Kidney (tissue), 14 donors: ENCODE results near the gene SS18. TPM values are rescaled to one million over a fixed set of nuclear protein-coding genes. Genes with fewer than 3 reads are reported as not detected.

Experiments used
- DNase-seq, 5 donors: peaks; one replicate each; pipeline ENCODE4 v3.0.0-alpha.2; 2013 to 2020
- FAIRE-seq: peaks from 2 replicates; lab custom pipeline; 2012; peaks lifted over from hg19 to GRCh38; lab: Jason Lieb, UNC
- H3K27ac ChIP-seq, 2 donors: one replicate each; pipeline ENCODE4 v1.7.0; 2013; ENCODE audit warnings: low read depth in 2 of 2, low read length in 2 of 2, inconsistent platforms in 1 of 2
- H3K27me3 ChIP-seq: one replicate; pipeline ENCODE4 v1.7.1; 2013; ENCODE audit warnings: low read length, inconsistent platforms; ENCODE audit not compliant: control insufficient read depth, insufficient read depth
- H3K36me3 ChIP-seq, 3 donors: one replicate each; pipeline versions ENCODE4 v1.7.0 to v1.7.1; 2013; ENCODE audit warnings: low read length in 3 of 3, control low read depth in 1 of 3, inconsistent platforms in 1 of 3; ENCODE audit not compliant: insufficient read depth in 3 of 3, control insufficient read depth in 2 of 3
- H3K4me1 ChIP-seq, 3 donors: one replicate each; pipeline versions ENCODE4 v1.7.0 to v1.7.1; 2013; ENCODE audit warnings: low read length in 3 of 3, inconsistent platforms in 1 of 3, low read depth in 1 of 3; ENCODE audit not compliant: control insufficient read depth in 2 of 3, insufficient read depth in 2 of 3
- H3K4me3 ChIP-seq, 3 donors: one replicate each; pipeline versions ENCODE4 v1.7.0 to v1.8.1; 2013; ENCODE audit warnings: low read length in 3 of 3, control low read depth in 1 of 3, inconsistent platforms in 1 of 3
- H3K9ac ChIP-seq, 3 donors: one replicate each; pipeline versions ENCODE4 v1.7.0 to v1.7.1; 2013; ENCODE audit warnings: low read length in 3 of 3, control low read depth in 1 of 3, inconsistent platforms in 1 of 3
- H3K9me3 ChIP-seq, 3 donors: one replicate each; pipeline versions ENCODE4 v1.7.0 to v1.7.1; 2013; ENCODE audit warnings: low read length in 3 of 3, control low read depth in 1 of 3, inconsistent platforms in 1 of 3; ENCODE audit not compliant: control insufficient read depth in 2 of 3, insufficient read depth in 1 of 3
- CTCF ChIP-seq: IDR thresholded peaks from 3 replicates; pipeline ENCODE4 v1.5.1; 2012; ENCODE audit warnings: mild to moderate bottlenecking, moderate library complexity, borderline replicate concordance; ENCODE audit not compliant: insufficient read depth; ENCODE audit errors: extremely low read depth
- intact Hi-C: fragments of 100-400 bp; cut with DNase I; formaldehyde crosslinking; loops from one replicate; pipeline ENCODE4 v1.11.1; 2022
- polyA plus RNA-seq: library from polyadenylated mRNA; stranded (reverse); fragments of 350-450 nt; fragmentation: Illumina TruSeq; extraction: RNeasy Lipid Tissue Mini Kit (QIAGEN cat#74804); gene quantifications from one replicate; pipeline ENCODE4 v1.2.3, GENCODE V29; 2014; ENCODE audit warnings: low read depth, low replicate concordance; ENCODE audit not compliant: insufficient read depth
- total RNA-seq: library from RNA; stranded (reverse); fragmentation: NEBNext Ultra II Directional; extraction: Animal tissue kit (Norgen Biotek cat#: 25700); gene quantifications from one replicate; pipeline ENCODE4 v1.2.1, GENCODE V29; 2021
- donor health status: control.
- donor health status: control.
- donor health status: control.
- donor health status: control.
- donor health status: control.
- donor health status: DM: yes; HTN: yes; CAD: no.
- donor health status: Normal renal cell carcinoma (clear cell type).

Gene SS18
- total and polyA plus RNA-seq, 2 donors from 2014 or later = 43.2 to 89.6 TPM

GRCh38 chr18:26073758-26074157 lies 16.7 kb downstream of the SS18 start:
- FAIRE-seq (no peak), DNase-seq (no peak)
- Histone ChIP-seq H3K27me3 (no peaks in the 10 kb centered on the region), H3K9me3 (peaks cover 1 to 8% (median 3%) of the 10 kb centered on the region in 3 donors), H3K4me3 (no peak overlapping the region), H3K4me1 (no peaks in the 10 kb centered on the region), H3K27ac (no peak overlapping the region), H3K36me3 (peaks cover 11 to 19% (median 17%) of the 10 kb centered on the region in 3 donors), H3K9ac (no peak overlapping the region)
- intact Hi-C loops = no loop called here
- TF ChIP-seq CTCF = no peak

DNA sequence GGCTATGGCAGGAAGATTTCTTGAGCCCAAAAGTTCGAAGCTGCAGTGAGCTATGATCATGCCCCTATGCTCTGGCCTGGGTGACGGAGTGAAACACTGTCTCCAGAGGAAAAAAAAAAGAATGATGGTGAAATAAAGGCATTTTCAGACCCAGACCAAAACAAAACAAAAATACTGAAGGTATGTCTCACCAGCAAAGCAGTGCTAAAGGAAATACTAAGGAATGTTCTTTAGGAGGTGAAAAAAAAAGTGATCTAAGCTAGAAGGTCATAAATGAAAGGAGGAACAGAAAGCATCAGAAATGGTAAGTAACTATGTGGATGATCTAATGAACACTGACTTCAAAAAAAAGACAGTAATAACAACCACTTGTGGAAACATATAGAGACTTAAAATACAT lies 18.7 kb downstream of the SS18 start:
- Histone ChIP-seq H3K4me3 (no peak overlapping the region), H3K36me3 (peaks cover 11 to 19% (median 19%) of the 10 kb centered on the region in 3 donors), H3K4me1 (no peaks in the 10 kb centered on the region), H3K27ac (no peak overlapping the region), H3K9me3 (peaks cover 1 to 8% (median 3%) of the 10 kb centered on the region in 3 donors), H3K27me3 (no peaks in the 10 kb centered on the region), H3K9ac (no peak overlapping the region)
- intact Hi-C loops = no loop called here
- no peak for TF ChIP-seq CTCF
- FAIRE-seq = no peak
- no peak for DNase-seq

GRCh38 chr18:26071020-26071419 lies 19.4 kb downstream of the SS18 start:
- Histone ChIP-seq H3K9me3 (peaks cover 1 to 8% (median 3%) of the 10 kb centered on the region in 3 donors), H3K4me1 (no peaks in the 10 kb centered on the region), H3K9ac (no peak overlapping the region), H3K36me3 (peaks cover 11 to 22% (median 20%) of the 10 kb centered on the region in 3 donors), H3K4me3 (no peak overlapping the region), H3K27me3 (no peaks in the 10 kb centered on the region), H3K27ac (no peak overlapping the region)
- TF ChIP-seq CTCF = no peak
- DNase-seq (no peak), FAIRE-seq (no peak)
- intact Hi-C loops = no loop called here

DNA sequence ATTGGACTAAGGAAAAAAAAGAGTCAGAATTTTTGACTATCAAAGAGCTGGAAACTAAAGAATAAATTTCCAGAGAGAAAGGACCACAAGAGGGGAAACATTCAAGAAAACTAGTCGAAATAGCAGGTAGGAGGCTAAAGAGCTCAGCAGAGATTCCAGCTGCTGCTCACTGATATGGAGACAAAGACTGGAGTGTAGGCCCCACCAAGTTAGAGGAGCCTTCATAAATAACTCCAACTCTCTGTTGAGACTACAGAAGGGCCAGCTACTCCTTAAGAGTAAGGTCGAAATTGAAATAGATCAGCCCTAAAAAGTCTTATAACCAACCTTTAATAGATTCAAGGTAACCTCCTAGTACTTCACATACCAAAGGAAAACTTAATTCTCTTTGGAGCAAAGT lies 31.1 kb downstream of the SS18 start:
- no peak overlapping the region for H3K4me3 ChIP-seq
- FAIRE-seq = no peak

More for the DNA sequence above, 31.1 kb downstream of the SS18 start:
- peaks cover 8 to 14% (median 9%) of the 10 kb centered on the region in 3 donors for H3K36me3 ChIP-seq
- no peaks in the 10 kb centered on the region for H3K27me3 ChIP-seq
- H3K4me1 ChIP-seq = no peaks in the 10 kb centered on the region
- no peak for DNase-seq
- H3K9ac ChIP-seq = no peak overlapping the region
- TF ChIP-seq CTCF = no peak
- intact Hi-C loops = no loop called here
- H3K9me3 ChIP-seq = no peaks in the 10 kb centered on the region
- H3K27ac ChIP-seq = no peak overlapping the region
